Kidney (tissue), 14 donors: ENCODE data around the gene CNNM2. TPM values are rescaled to one million over a fixed set of nuclear protein-coding genes. Genes with fewer than 3 reads are reported as not detected.
"Not testable (repeated sequence)": the region's sequence is repeated elsewhere in the genome, so short reads cannot be mapped to it uniquely, and the experiment has no call there.

Experiments
- DNase-seq, 5 donors: peaks; one replicate each; pipeline ENCODE4 v3.0.0-alpha.2; 2013 to 2020
- FAIRE-seq: peaks from 2 replicates; lab custom pipeline; 2012; peaks lifted over from hg19 to GRCh38; lab: Jason Lieb, UNC
- H3K27ac ChIP-seq, 2 donors: one replicate each; pipeline ENCODE4 v1.7.0; 2013; ENCODE audit warnings: low read depth in 2 of 2, low read length in 2 of 2, inconsistent platforms in 1 of 2
- H3K27me3 ChIP-seq: one replicate; pipeline ENCODE4 v1.7.1; 2013; ENCODE audit warnings: low read length, inconsistent platforms; ENCODE audit not compliant: control insufficient read depth, insufficient read depth
- H3K36me3 ChIP-seq, 3 donors: one replicate each; pipeline versions ENCODE4 v1.7.0 to v1.7.1; 2013; ENCODE audit warnings: low read length in 3 of 3, control low read depth in 1 of 3, inconsistent platforms in 1 of 3; ENCODE audit not compliant: insufficient read depth in 3 of 3, control insufficient read depth in 2 of 3
- H3K4me1 ChIP-seq, 3 donors: one replicate each; pipeline versions ENCODE4 v1.7.0 to v1.7.1; 2013; ENCODE audit warnings: low read length in 3 of 3, inconsistent platforms in 1 of 3, low read depth in 1 of 3; ENCODE audit not compliant: control insufficient read depth in 2 of 3, insufficient read depth in 2 of 3
- H3K4me3 ChIP-seq, 3 donors: one replicate each; pipeline versions ENCODE4 v1.7.0 to v1.8.1; 2013; ENCODE audit warnings: low read length in 3 of 3, control low read depth in 1 of 3, inconsistent platforms in 1 of 3
- H3K9ac ChIP-seq, 3 donors: one replicate each; pipeline versions ENCODE4 v1.7.0 to v1.7.1; 2013; ENCODE audit warnings: low read length in 3 of 3, control low read depth in 1 of 3, inconsistent platforms in 1 of 3
- H3K9me3 ChIP-seq, 3 donors: one replicate each; pipeline versions ENCODE4 v1.7.0 to v1.7.1; 2013; ENCODE audit warnings: low read length in 3 of 3, control low read depth in 1 of 3, inconsistent platforms in 1 of 3; ENCODE audit not compliant: control insufficient read depth in 2 of 3, insufficient read depth in 1 of 3
- intact Hi-C: fragments of 100-400 bp; cut with DNase I; formaldehyde crosslinking; loops from one replicate; pipeline ENCODE4 v1.11.1; 2022
- polyA plus RNA-seq: library from polyadenylated mRNA; stranded (reverse); fragments of 350-450 nt; fragmentation: Illumina TruSeq; extraction: RNeasy Lipid Tissue Mini Kit (QIAGEN cat#74804); gene quantifications from one replicate; pipeline ENCODE4 v1.2.3, GENCODE V29; 2014; ENCODE audit warnings: low read depth, low replicate concordance; ENCODE audit not compliant: insufficient read depth
- total RNA-seq: library from RNA; stranded (reverse); fragmentation: NEBNext Ultra II Directional; extraction: Animal tissue kit (Norgen Biotek cat#: 25700); gene quantifications from one replicate; pipeline ENCODE4 v1.2.1, GENCODE V29; 2021
- TF ChIP-seq, protein P1 (sequence below): IDR thresholded peaks from 3 replicates; pipeline ENCODE4 v1.5.1; 2012; ENCODE audit warnings: mild to moderate bottlenecking, moderate library complexity, borderline replicate concordance; ENCODE audit not compliant: insufficient read depth; ENCODE audit errors: extremely low read depth
- donor health status: control.
- donor health status: control.
- donor health status: control.
- donor health status: control.
- donor health status: control.
- donor health status: DM: yes; HTN: yes; CAD: no.
- donor health status: Normal renal cell carcinoma (clear cell type).

CNNM2 gene
- total and polyA plus RNA-seq, 2 donors from 2014 or later = 10.9 to 11.8 TPM

DNA sequence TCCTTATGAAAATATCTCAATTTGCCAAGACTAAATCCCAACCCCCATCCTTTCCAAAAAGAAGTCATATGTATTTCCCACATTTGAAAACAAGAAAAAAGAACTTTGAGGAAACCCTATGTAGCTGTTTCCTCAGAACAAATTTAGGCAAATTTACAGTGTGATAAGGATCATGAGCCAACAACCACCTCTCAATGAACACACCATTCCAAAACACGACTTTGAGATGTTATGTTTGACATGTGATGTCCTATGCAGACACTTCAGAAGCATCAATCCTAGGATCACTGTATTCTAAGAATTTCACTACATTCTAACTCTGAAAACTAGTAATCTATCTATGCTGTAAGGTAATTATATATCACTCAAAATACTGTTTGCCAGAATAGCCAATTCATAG is 212.8 kb downstream of the CNNM2 start:
- H3K36me3 ChIP-seq = peaks cover 0 to under 1% (median 0%) of the 10 kb centered on the region in 3 donors
- FAIRE-seq (no peak), DNase-seq (no peak)
- no peak overlapping the region for H3K4me3 ChIP-seq
- intact Hi-C loops = no loop called here
- no peaks in the 10 kb centered on the region for H3K4me1 ChIP-seq
- H3K9me3 ChIP-seq = no peaks in the 10 kb centered on the region
- TF ChIP-seq, protein P1, sequence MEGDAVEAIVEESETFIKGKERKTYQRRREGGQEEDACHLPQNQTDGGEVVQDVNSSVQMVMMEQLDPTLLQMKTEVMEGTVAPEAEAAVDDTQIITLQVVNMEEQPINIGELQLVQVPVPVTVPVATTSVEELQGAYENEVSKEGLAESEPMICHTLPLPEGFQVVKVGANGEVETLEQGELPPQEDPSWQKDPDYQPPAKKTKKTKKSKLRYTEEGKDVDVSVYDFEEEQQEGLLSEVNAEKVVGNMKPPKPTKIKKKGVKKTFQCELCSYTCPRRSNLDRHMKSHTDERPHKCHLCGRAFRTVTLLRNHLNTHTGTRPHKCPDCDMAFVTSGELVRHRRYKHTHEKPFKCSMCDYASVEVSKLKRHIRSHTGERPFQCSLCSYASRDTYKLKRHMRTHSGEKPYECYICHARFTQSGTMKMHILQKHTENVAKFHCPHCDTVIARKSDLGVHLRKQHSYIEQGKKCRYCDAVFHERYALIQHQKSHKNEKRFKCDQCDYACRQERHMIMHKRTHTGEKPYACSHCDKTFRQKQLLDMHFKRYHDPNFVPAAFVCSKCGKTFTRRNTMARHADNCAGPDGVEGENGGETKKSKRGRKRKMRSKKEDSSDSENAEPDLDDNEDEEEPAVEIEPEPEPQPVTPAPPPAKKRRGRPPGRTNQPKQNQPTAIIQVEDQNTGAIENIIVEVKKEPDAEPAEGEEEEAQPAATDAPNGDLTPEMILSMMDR = no peak
- H3K27ac ChIP-seq = no peak overlapping the region
- no peaks in the 10 kb centered on the region for H3K27me3 ChIP-seq
- no peak overlapping the region for H3K9ac ChIP-seq

DNA sequence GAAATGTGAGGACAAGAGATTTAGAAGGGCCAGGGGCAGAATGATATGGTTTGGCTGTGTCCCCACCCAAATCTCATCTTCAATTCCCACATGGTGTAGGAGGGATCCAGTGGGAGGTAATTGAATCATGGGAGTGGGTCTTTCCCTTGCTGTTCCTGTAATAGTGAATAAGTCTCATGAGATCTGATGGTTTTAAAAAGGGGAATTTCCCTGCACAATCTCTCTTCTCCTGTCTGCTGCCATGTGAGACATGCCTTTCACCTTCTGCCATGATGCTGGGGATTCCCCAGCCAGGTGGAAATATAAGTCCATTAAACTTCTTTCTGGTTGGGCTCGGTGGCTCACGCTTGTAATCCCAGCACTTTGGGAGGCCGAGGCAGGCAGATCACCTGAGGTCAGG is 217.1 kb downstream of the CNNM2 start:
- H3K4me3 ChIP-seq, H3K27me3 ChIP-seq, H3K9ac ChIP-seq, intact Hi-C loops, H3K27ac ChIP-seq, H3K9me3 ChIP-seq, H3K4me1 ChIP-seq, DNase-seq, FAIRE-seq: not testable (repeated sequence)
- peaks cover 4 to 11% (median 7%) of the 10 kb centered on the region in 3 donors for H3K36me3 ChIP-seq

GRCh38 chr10:103139803-103140202 is 221.7 kb downstream of the CNNM2 start:
- DNase-seq (no peak), FAIRE-seq (no peak)
- Histone ChIP-seq H3K27me3 (no peaks in the 10 kb centered on the region), H3K27ac (no peak overlapping the region), H3K4me1 (no peaks in the 10 kb centered on the region), H3K36me3 (peaks cover 4 to 11% (median 7%) of the 10 kb centered on the region in 3 donors), H3K9me3 (no peaks in the 10 kb centered on the region), H3K9ac (no peak overlapping the region), H3K4me3 (no peak overlapping the region)
- intact Hi-C loops = no loop called here
- TF ChIP-seq, protein P1 = no peak

Other genes starting within 250 kb of the CNNM2 start
- gene ARL3, start 203.9 kb upstream of the CNNM2 start, total RNA-seq = 16.3 TPM
- gene ARL3, start 203.9 kb upstream of the CNNM2 start, polyA plus RNA-seq = 28.8 TPM
- 17.3 TPM for gene SFXN2, start 203.7 kb upstream of the CNNM2 start, total RNA-seq
- 72.1 TPM for gene SFXN2, start 203.7 kb upstream of the CNNM2 start, polyA plus RNA-seq
- gene WBP1L, start 174.3 kb upstream of the CNNM2 start, total RNA-seq = 55.7 TPM
- 27.8 TPM for gene WBP1L, start 174.3 kb upstream of the CNNM2 start, polyA plus RNA-seq
- gene CYP17A1, start 80.9 kb upstream of the CNNM2 start, total RNA-seq = 3.3 TPM
- gene CYP17A1, start 80.9 kb upstream of the CNNM2 start, polyA plus RNA-seq = 11.6 TPM
- 24.6 TPM for gene BORCS7, start 64.0 kb upstream of the CNNM2 start, total RNA-seq
- 34.8 TPM for gene BORCS7, start 64.0 kb upstream of the CNNM2 start, polyA plus RNA-seq
- 2.0 TPM for gene AS3MT, start 48.8 kb upstream of the CNNM2 start, total RNA-seq
- 36.7 TPM for gene AS3MT, start 48.8 kb upstream of the CNNM2 start, polyA plus RNA-seq